ENCODE data around the gene BYSL. TPM values are rescaled to one million over a fixed set of nuclear protein-coding genes. Genes with fewer than 3 reads are reported as not detected.
A peak's percentile ranks its signal among the peaks of the same experiment; 100 is the strongest.

Gene BYSL
- total RNA-seq, 1 experiment from 2014 or later = 50.8 TPM

GRCh38 chr6:41938590-41939175, 17.4 kb downstream of the BYSL start:
- TF ChIP-seq ZNF263 (CRISPR knock-in tag; IDR thresholded peaks at IDR 0.05; ENCODE audit: low read depth) (no peak), ATF2 (CRISPR knock-in tag; IDR thresholded peaks at IDR 0.05; ENCODE audit: borderline replicate concordance, low read depth) (no peak), FOXJ3 (CRISPR knock-in tag; IDR thresholded peaks at IDR 0.05; ENCODE audit: borderline replicate concordance) (no peak), ZNF671 (CRISPR knock-in tag; IDR thresholded peaks at IDR 0.05) (no peak), TCF7 (CRISPR knock-in tag; IDR thresholded peaks at IDR 0.05; ENCODE audit: low read depth) (no peak), GTF2I (CRISPR knock-in tag; conservative IDR thresholded peaks at IDR 0.05) (no peak), ATF6 (CRISPR knock-in tag; IDR thresholded peaks at IDR 0.05) (no peak), ZNF396 (CRISPR knock-in tag; IDR thresholded peaks at IDR 0.05; ENCODE audit: borderline replicate concordance) (no peak), ZSCAN18 (CRISPR knock-in tag; IDR thresholded peaks at IDR 0.05) (no peak), ESRRA (CRISPR knock-in tag; IDR thresholded peaks at IDR 0.05; ENCODE audit: borderline replicate concordance) (no peak), ZNF219 (CRISPR knock-in tag; IDR thresholded peaks at IDR 0.05; ENCODE audit: borderline replicate concordance) (no peak), HMGXB4 (CRISPR knock-in tag; IDR thresholded peaks at IDR 0.05) (no peak), NFYB (CRISPR knock-in tag; conservative IDR thresholded peaks at IDR 0.05; ENCODE audit: low read depth) (no peak), E2F4 (CRISPR knock-in tag; IDR thresholded peaks at IDR 0.05; ENCODE audit: borderline replicate concordance, low read depth) (no peak), NFATC4 (CRISPR knock-in tag; IDR thresholded peaks at IDR 0.05) (no peak)
- Mint-ChIP-seq H3K4me3 (peak overlapping the region; percentile 92), H3K36me3 (peaks cover 8% of the 10 kb centered on the region), H3K4me1 (peaks cover 34% of the 10 kb centered on the region), H3K9me3 (no peaks in the 10 kb centered on the region), H3K27ac (peak overlapping the region; percentile 75), H3K27me3 (ENCODE audit: low read depth) (no peaks in the 10 kb centered on the region)
- DNase-seq (ENCODE audit: low spot score) (no peak), ATAC-seq (no peak)
- ChIA-PET CTCF (interaction anchor here (0.6 to 8.9 kb wide), 17 partner anchors 17 to 159 kb away, joined by 3 to 112 read pairs (median 6); partner anchors contain the start of genes BYSL, FRS3, MED20 and TAF8), POLR2A (interaction anchor here (0.6 to 2.0 kb wide), 6 partner anchors 18 to 185 kb away, joined by 3 to 9 read pairs (median 5); partner anchors contain the start of genes BYSL, MED20, TAF8 and USP49)

- no peaks in the 10 kb centered on the region for H3K27me3 Mint-ChIP-seq (ENCODE audit: low read depth)
- DNase-seq (ENCODE audit: low spot score) (peak; percentile 52), ATAC-seq (peak; percentile 13)
- peak overlapping the region; percentile 92 for H3K4me3 Mint-ChIP-seq
- peaks cover 34% of the 10 kb centered on the region for H3K4me1 Mint-ChIP-seq
- POLR2A ChIA-PET = interaction anchor here (0.6 to 2.0 kb wide), 7 partner anchors 19 to 184 kb away, joined by 3 to 9 read pairs (median 4); partner anchors contain the start of genes BYSL, MED20, TAF8 and USP49
- H3K9me3 Mint-ChIP-seq = no peaks in the 10 kb centered on the region
- H3K36me3 Mint-ChIP-seq = peaks cover 6% of the 10 kb centered on the region
- H3K27ac Mint-ChIP-seq = peak overlapping the region; percentile 75
- TF ChIP-seq SP1 (CRISPR knock-in tag; conservative IDR thresholded peaks at IDR 0.05) (0 out of 2 replicates have a peak, but pooled peaks have one; percentile 17), RELA (CRISPR knock-in tag; IDR thresholded peaks at IDR 0.05; ENCODE audit: borderline replicate concordance) (no peak), NFYB (CRISPR knock-in tag; conservative IDR thresholded peaks at IDR 0.05; ENCODE audit: low read depth) (peak; percentile 66), ETV6 (CRISPR knock-in tag; IDR thresholded peaks at IDR 0.05) (peak; percentile 72)
- CTCF ChIA-PET = interaction anchor here (0.6 to 8.9 kb wide), 22 partner anchors 12 to 160 kb away, joined by 3 to 112 read pairs (median 5); partner anchors contain the start of genes BYSL, FRS3, MED20 and TAF8
Measured at GRCh38 chr6:41939176-41939847, 18.0 kb downstream of the BYSL start.
